ENCODE results near the gene SPAM1.

The SPAM1 gene

GRCh38 chr7:123901101-123901500, 23.9 kb upstream of the SPAM1 start:
- H3K4me3 ChIP-seq (ENCODE audit: control insufficient read depth, low read depth, low read length), result no peak overlapping the region
- no peak for DNase-seq (ENCODE audit: low read depth)
- TF ChIP-seq CTCF (conservative IDR thresholded peaks at IDR 0.05; ENCODE audit: control insufficient read depth, insufficient read depth, low read depth, low read length), result no peak

GRCh38 chr7:123905714-123906113, 19.3 kb upstream of the SPAM1 start:
- H3K4me3 ChIP-seq (ENCODE audit: control insufficient read depth, low read depth, low read length), result no peak overlapping the region
- no peak for DNase-seq (ENCODE audit: low read depth)
- no peak for TF ChIP-seq CTCF (conservative IDR thresholded peaks at IDR 0.05; ENCODE audit: control insufficient read depth, insufficient read depth, low read depth, low read length)

- H3K4me3 ChIP-seq (ENCODE audit: control insufficient read depth, low read depth, low read length), result no peak overlapping the region
- peak; percentile 7 for DNase-seq (ENCODE audit: low read depth)
- TF ChIP-seq CTCF (conservative IDR thresholded peaks at IDR 0.05; ENCODE audit: control insufficient read depth, insufficient read depth, low read depth, low read length), result peak; percentile 11
These were observed 8.8 kb upstream of the SPAM1 start for GRCh38 chr7:123916240-123916724.

- no peak overlapping the region for H3K4me3 ChIP-seq (ENCODE audit: control insufficient read depth, low read depth, low read length)
- DNase-seq (ENCODE audit: low read depth), result no peak
- no peak for TF ChIP-seq CTCF (conservative IDR thresholded peaks at IDR 0.05; ENCODE audit: control insufficient read depth, insufficient read depth, low read depth, low read length)
These were observed 7.2 kb upstream of the SPAM1 start for GRCh38 chr7:123917878-123918277.

GRCh38 chr7:123918309-123918708, 6.7 kb upstream of the SPAM1 start:
- no peak overlapping the region for H3K4me3 ChIP-seq (ENCODE audit: control insufficient read depth, low read depth, low read length)
- no peak for DNase-seq (ENCODE audit: low read depth)
- TF ChIP-seq CTCF (conservative IDR thresholded peaks at IDR 0.05; ENCODE audit: control insufficient read depth, insufficient read depth, low read depth, low read length), result no peak

GRCh38 chr7:123923599-123923998, 1.4 kb upstream of the SPAM1 start:
- no peak for TF ChIP-seq CTCF (conservative IDR thresholded peaks at IDR 0.05; ENCODE audit: control insufficient read depth, insufficient read depth, low read depth, low read length)
- no peak overlapping the region for H3K4me3 ChIP-seq (ENCODE audit: control insufficient read depth, low read depth, low read length)
- no peak for DNase-seq (ENCODE audit: low read depth)

GRCh38 chr7:123929107-123929506, 4.1 kb downstream of the SPAM1 start:
- TF ChIP-seq CTCF (conservative IDR thresholded peaks at IDR 0.05; ENCODE audit: control insufficient read depth, insufficient read depth, low read depth, low read length), result no peak
- no peak overlapping the region for H3K4me3 ChIP-seq (ENCODE audit: control insufficient read depth, low read depth, low read length)
- DNase-seq (ENCODE audit: low read depth), result no peak
